HG03442 (cell line): ENCODE data around the gene GNPTAB.
"Not testable (repeated sequence)": the region's sequence is repeated elsewhere in the genome, so short reads cannot be mapped to it uniquely, and the experiment has no call there.

Experiments used
- ATAC-seq: cut with Tn5 transposase; IDR thresholded peaks from one replicate; pipeline ENCODE4 v1.9.1; 2021; ENCODE audit warnings: mild to moderate bottlenecking, moderate library complexity; ENCODE audit not compliant: unreplicated experiment

Gene GNPTAB

DNA sequence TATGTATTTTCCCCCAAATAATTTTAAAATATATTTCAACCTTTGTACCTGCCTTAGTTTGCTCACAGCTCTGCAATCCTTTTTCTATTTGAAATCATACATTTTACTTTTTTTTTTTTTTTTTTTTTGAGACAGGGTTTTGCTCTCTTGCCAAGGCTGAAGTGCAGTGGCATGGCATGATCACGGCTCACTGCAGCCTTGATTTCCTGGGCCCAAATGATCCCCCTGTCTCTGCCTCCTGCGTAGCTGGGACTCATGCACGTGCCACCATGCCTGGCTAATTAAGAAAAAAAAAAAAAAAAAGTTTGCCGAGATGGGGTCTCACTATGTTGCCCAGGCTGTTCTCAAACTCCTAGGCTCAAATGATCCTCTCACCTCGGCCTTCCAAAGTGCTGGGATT is 90.2 kb downstream of the GNPTAB start:
- ATAC-seq, result no peak

GRCh38 chr12:101738920-101739665 is 91.7 kb downstream of the GNPTAB start, which contains the start of gene SYCP3:
Gene SYCP3, minus strand, starts transcription at chr12:101739462. Its CDS starts 1,527 bp downstream, at chr12:101737935.
- no peak for ATAC-seq

DNA sequence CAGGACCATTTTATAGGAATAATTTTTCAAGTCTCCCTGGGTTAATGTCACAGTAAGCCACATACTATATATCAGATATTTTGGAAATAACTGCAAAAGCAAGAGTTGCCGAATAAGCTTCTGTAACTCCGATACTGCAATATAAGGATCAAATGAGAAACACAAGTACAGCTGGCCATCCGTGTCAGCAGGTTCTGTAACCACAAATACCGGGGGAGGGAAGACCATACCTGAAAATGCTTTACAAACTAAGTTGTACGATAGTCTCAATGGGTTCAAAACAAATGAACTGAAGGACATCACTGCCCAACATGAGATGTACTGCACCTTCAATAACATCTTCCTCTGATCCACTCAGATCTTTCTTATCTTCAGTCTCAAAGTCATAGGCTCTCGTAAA is 93.3 kb downstream of the GNPTAB start:
- ATAC-seq, result no peak

DNA sequence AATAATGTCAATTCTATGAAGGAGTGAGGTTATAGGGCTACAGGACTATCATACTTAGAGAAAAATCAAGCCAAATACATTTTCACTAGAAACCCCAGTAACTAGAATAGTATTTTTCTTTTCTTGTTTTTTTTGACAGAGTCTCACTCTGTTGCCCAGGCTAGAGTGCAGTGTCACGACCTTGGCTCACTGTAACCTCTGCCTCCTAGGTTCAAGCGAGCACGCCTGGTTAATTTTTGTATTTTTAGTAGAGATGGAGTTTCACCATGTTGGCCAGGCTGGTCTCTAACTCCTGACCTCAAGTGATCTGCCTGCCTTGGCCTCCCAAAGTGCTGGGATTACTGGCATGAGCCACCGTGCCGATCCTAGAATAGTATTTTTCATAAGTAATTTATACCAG is 96.3 kb downstream of the GNPTAB start:
- not testable (repeated sequence) for ATAC-seq

GRCh38 chr12:101733166-101733565 is 97.6 kb downstream of the GNPTAB start:
- ATAC-seq, result no peak

DNA sequence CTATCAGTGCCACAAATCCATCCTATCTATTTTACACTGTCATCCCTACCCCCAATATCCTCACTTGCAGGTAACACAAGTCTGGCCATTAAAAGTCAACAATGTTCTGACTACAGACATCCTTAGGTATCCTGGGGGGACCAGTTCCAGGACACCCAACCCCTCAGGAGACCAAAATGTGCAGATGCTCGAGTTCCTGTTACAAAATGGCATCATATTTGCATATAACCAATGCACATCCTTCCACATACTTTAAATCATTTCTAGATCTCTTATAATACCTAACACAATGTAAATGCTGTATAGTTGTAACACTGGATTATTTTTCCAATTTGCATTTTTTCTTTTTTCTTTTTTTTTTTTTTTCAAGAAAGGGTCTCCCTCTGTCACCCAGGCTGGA is 98.4 kb downstream of the GNPTAB start:
- ATAC-seq, result no peak

- ATAC-seq, result no peak
Measured at GRCh38 chr12:101729842-101730241, 100.9 kb downstream of the GNPTAB start.

GRCh38 chr12:101727098-101727497 is 103.7 kb downstream of the GNPTAB start:
- no peak for ATAC-seq

DNA sequence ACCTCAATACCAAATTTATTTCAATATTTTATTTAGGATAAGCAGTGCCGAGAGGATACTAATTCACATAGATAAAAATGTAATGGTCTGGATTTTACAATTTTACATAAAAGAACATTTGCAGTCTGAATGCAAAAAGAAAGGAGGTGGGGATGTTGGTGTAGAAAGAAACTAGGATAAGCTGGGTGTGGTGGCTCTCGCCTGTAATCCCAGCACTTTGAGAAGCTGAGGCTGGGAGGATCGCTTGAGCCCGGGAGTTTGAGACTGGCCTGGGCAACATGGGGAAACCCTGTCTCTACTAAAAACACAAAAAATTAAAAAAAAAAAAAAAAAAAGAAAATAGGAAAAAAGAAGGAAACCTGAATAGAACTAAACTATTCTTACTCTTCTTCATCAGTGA is 108.4 kb downstream of the GNPTAB start:
- ATAC-seq, result no peak

- no peak for ATAC-seq
Measured at GRCh38 chr12:101720118-101720517, 110.6 kb downstream of the GNPTAB start.

GRCh38 chr12:101719566-101719965 is 111.2 kb downstream of the GNPTAB start:
- no peak for ATAC-seq

- ATAC-seq, result no peak
Measured at GRCh38 chr12:101714877-101715444, 115.8 kb downstream of the GNPTAB start.

DNA sequence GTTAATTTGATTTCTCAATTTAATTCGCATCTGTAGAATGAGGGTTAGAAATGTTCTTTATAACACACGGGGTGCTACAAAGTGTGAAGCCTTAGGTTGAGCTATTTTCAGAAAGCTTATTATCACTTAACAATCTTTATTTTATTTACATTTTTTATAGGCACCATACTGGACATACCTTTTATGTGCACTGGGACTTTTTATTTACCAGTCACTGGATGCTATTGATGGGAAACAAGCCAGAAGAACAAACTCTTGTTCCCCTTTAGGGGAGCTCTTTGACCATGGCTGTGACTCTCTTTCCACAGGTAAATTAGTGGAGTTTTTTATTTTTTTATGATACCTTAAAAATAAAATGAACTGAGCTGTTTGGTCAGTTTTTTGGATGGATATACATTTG is 116.8 kb downstream of the GNPTAB start:
- ATAC-seq, result no peak

DNA sequence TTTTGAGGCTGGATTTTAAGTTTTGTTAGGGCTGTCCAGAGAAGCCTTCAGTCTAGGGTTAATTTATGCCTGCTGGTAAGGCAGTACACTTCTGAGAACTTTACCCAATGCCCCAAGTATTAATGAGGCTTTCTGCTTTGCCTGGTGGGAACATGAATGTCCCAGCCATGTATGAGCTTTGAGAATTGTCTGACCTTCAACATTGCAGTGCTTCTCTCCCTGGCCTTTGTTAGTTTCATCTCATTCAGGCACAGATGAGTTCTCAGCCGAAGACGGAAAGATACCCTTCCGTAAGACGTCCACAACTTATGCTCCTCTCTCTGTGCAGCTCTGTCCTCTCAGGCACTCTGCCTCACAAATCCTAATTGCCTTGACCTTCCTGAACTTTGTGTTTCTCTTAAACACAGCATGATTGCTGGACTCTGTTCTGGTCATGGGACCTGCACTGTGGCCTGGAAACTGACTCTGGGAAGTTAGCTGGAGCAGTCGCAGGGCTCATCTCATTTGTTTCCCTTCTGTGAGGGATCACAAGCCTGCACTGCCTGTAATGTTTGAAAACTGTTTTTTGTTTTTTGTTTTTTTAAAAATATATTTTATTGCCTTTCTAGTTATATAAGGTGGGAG is 117.6 kb downstream of the GNPTAB start:
- ATAC-seq, result no peak

GRCh38 chr12:101710288-101710687 is 120.5 kb downstream of the GNPTAB start:
- ATAC-seq, result no peak

GRCh38 chr12:101707131-101707782 is 123.5 kb downstream of the GNPTAB start:
- no peak for ATAC-seq

GRCh38 chr12:101706403-101706802 is 124.4 kb downstream of the GNPTAB start:
- no peak for ATAC-seq

DNA sequence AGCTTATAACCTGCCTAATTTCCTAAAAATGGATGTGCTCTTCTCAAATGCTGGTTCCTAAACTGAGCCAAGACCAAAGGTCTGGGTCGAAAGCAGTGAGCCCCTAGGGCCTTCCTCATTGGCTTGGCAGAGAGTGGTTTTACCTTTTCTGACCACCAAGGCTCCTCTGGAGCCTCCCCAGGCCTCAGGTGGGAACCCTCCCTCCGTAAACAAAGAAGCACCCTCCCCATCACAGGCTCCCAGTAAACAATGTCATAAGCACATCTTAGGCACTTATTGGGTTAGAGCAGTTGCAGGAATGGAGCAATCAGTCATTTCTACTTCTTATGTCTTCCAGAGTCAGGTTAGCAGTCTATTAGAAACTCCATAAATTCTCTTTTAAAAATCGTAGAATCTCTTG is 127.3 kb downstream of the GNPTAB start:
- no peak for ATAC-seq

- no peak for ATAC-seq
Measured at GRCh38 chr12:101700299-101700820, 130.4 kb downstream of the GNPTAB start.

DNA sequence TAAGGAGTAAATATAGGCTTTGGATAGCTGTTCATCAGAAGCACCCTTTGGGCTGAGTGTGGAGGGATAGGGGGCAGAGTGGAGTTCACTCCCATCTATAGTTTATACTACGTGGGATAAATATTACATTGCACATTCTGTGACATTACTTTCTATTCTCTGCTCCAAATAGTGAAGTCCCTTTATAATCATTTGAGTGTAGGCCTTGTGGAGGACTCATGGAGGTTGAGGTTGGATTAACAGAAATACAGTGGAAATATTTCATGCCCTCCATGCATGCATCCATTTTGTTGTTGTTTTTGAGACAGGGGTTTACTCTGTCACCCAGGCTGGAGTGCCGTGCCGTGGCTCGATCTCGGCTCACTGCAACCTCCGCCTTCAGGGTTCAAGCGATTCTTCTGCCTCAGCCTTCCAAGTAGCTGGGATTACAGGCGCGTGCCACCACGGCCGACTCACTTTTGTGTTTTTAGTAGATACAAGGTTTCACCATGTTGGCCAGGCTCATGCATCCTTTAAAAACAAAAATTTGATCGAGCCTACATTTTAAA is 131.9 kb downstream of the GNPTAB start:
- no peak for ATAC-seq
